GM10248 (cell line): Measurements from ENCODE around the gene EPG5.

ENCODE experiments used
- CTCF ChIA-PET: fragments of 300-600 bp; sonication (Branson Sonifier 250); formaldehyde crosslinking; extraction: SDS; loops from one replicate; lab custom pipeline; 2021; ENCODE audit warnings: antibody characterized with exemption; lab: Yijun Ruan, JAX
- POLR2A ChIA-PET: fragments of 350-650 bp; sonication (Branson Sonifier 250); formaldehyde crosslinking; extraction: SDS; loops from one replicate; lab custom pipeline; 2020; ENCODE audit warnings: antibody characterized with exemption; lab: Yijun Ruan, JAX
- DNase-seq: peaks from one replicate; pipeline ENCODE4 v3.0.0; 2012; ENCODE audit errors: extremely low spot score
- CTCF ChIP-seq: IDR thresholded peaks from 2 replicates; pipeline ENCODE4 v1.5.1; 2012; ENCODE audit warnings: mild to moderate bottlenecking, low read depth; ENCODE audit errors: extremely low read depth, missing control alignments, control extremely low read depth

Gene EPG5

GRCh38 chr18:45839414-45840395 is 127.4 kb downstream of the EPG5 start:
- ChIA-PET POLR2A (no interaction called here), CTCF (interaction anchor here (0.7 to 1.6 kb wide), 6 partner anchors 10 to 175 kb away, joined by 3 to 5 read pairs (median 3); no protein-coding TSS in a partner anchor)
- DNase-seq = no peak
- TF ChIP-seq CTCF = peak; percentile 23

GRCh38 chr18:45838302-45839070 is 128.6 kb downstream of the EPG5 start:
- CTCF ChIA-PET = no interaction called here
- no peak for DNase-seq
- no peak for TF ChIP-seq CTCF
- POLR2A ChIA-PET = no interaction called here

GRCh38 chr18:45837283-45838070 is 129.7 kb downstream of the EPG5 start:
- POLR2A ChIA-PET = no interaction called here
- no peak for DNase-seq
- TF ChIP-seq CTCF = peak; percentile 33
- CTCF ChIA-PET = no interaction called here

- ChIA-PET POLR2A (no interaction called here), CTCF (no interaction called here)
- no peak for DNase-seq
- TF ChIP-seq CTCF = no peak
These were observed 130.6 kb downstream of the EPG5 start for GRCh38 chr18:45836242-45837205.

- no peak for DNase-seq
- POLR2A ChIA-PET = no interaction called here
- no peak for TF ChIP-seq CTCF
- CTCF ChIA-PET = interaction anchor here (1.4 to 1.6 kb wide), 2 partner anchors 19 to 45 kb away, joined by 3 to 8 read pairs; no protein-coding TSS in a partner anchor
These were observed 132.0 kb downstream of the EPG5 start for GRCh38 chr18:45835057-45835636.
